Measurements from ENCODE around the gene FAXDC2. TPM values are rescaled to one million over a fixed set of nuclear protein-coding genes. Genes with fewer than 3 reads are reported as not detected.

The FAXDC2 gene
- total and polyA plus RNA-seq, 2 of the 13 experiments (the other 11 are each of a cell fraction or from before 2014, with no cell fraction given) = 4.7 to 58.8 TPM

- TF ChIP-seq BRF2 (CRISPR knock-in tag; IDR thresholded peaks at IDR 0.05) (no peak), ZBTB34 (CRISPR knock-in tag; IDR thresholded peaks at IDR 0.05) (no peak; the same call in 1 of the 2 replicates), PCBP2 (optimal IDR thresholded peaks at IDR 0.05; ENCODE audit: low read depth, low read length, poor library complexity, severe bottlenecking) (no peak), GLI4 (CRISPR knock-in tag; IDR thresholded peaks at IDR 0.05; ENCODE audit: borderline replicate concordance) (no peak), ZFX (CRISPR knock-in tag; IDR thresholded peaks at IDR 0.05; ENCODE audit: low read depth) (no peak), FOXK1 (CRISPR knock-in tag; IDR thresholded peaks at IDR 0.05; ENCODE audit: borderline replicate concordance, low read depth) (peak; percentile 71), RBM22 (optimal IDR thresholded peaks at IDR 0.05; ENCODE audit: low read length) (no peak), PRDM15 (CRISPR knock-in tag; IDR thresholded peaks at IDR 0.05) (no peak), SMAD1 (CRISPR knock-in tag; IDR thresholded peaks at IDR 0.05; ENCODE audit: borderline replicate concordance, low read depth) (no peak), ZNF670 (CRISPR knock-in tag; IDR thresholded peaks at IDR 0.05; ENCODE audit: borderline replicate concordance) (no peak), PBX2 (CRISPR knock-in tag; IDR thresholded peaks at IDR 0.05) (no peak), ZNF558 (CRISPR knock-in tag; IDR thresholded peaks at IDR 0.05; ENCODE audit: borderline replicate concordance) (peak; percentile 60; the same call in 1 of the 2 replicates), E2F1 (CRISPR knock-in tag; IDR thresholded peaks at IDR 0.05) (no peak), CENPBD1 (CRISPR knock-in tag; IDR thresholded peaks at IDR 0.05; ENCODE audit: borderline replicate concordance, low read depth) (no peak), ZBTB1 (CRISPR knock-in tag; IDR thresholded peaks at IDR 0.05; ENCODE audit: borderline replicate concordance) (no peak), ZBTB14 (CRISPR knock-in tag; IDR thresholded peaks at IDR 0.05) (no peak)
Measured at GRCh38 chr5:154842689-154843530, 7.5 kb downstream of the FAXDC2 start (continued).

Data from HepG2 (cell line).